Endothelial cell of umbilical vein (primary cell): Measurements from ENCODE around the gene MIER3.

Experiments used
- MAX ChIP-seq: IDR thresholded peaks from 2 replicates; pipeline ENCODE4 v1.6.1; 2011; ENCODE audit not compliant: insufficient read depth, insufficient read length
- MYC ChIP-seq: IDR thresholded peaks from one replicate; pipeline ENCODE4 v1.6.1; 2011; ENCODE audit warnings: mild to moderate bottlenecking, low read depth, low read length
- POLR2A ChIP-seq: IDR thresholded peaks from 2 replicates; pipeline ENCODE4 v1.6.1; 2012; ENCODE audit warnings: low read depth, mild to moderate bottlenecking, control low read depth, low read length
- TF ChIP-seq, protein P1 (sequence below), 2 donors: IDR thresholded peaks; 1 replicate in 1 of 2; 2 replicates in 1 of 2; pipeline ENCODE4 v1.5.1; 2011; ENCODE audit warnings: low read length in 2 of 2, mild to moderate bottlenecking in 2 of 2, moderate library complexity in 2 of 2, control low read depth in 1 of 2, inconsistent platforms in 1 of 2, low read depth in 1 of 2; ENCODE audit not compliant: insufficient read depth in 1 of 2; ENCODE audit errors: extremely low read depth in 1 of 2

DNA sequence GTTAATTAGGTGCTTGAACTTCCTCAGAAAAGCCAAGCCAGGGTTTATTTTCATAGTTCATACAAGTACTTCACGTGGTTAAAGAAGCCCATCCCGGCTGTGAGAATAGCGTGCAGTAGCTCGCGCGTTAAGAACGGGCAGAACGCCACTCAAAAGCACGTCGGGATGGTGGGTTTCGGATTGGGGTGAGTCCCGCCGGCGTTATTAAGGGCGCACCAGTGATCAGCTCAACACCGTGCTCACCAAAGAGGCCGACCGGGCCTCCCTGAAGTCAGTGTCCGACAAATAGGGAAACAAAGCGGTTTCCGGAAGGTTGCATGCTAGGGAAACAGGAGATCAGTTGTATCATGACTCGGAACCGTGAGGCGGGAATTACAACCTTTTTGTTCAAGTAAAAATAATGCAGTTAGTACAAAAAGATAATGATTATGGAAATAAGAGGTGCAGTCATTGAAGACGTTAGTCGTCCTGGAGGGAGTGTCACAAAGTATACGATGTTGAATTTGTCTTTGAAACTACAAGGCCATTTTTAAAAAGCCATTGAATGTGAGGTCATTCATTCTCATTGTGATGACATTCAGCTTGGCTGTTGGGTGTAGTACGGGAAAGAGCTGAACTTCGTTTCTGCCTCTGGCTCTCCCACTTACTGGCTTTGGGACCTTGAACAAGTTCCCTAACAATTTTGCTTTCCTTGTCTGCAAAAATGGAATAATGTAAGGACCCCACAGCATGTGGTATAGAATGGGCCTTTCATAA is 41.5 kb downstream of the MIER3 start:
- TF ChIP-seq, protein P1, sequence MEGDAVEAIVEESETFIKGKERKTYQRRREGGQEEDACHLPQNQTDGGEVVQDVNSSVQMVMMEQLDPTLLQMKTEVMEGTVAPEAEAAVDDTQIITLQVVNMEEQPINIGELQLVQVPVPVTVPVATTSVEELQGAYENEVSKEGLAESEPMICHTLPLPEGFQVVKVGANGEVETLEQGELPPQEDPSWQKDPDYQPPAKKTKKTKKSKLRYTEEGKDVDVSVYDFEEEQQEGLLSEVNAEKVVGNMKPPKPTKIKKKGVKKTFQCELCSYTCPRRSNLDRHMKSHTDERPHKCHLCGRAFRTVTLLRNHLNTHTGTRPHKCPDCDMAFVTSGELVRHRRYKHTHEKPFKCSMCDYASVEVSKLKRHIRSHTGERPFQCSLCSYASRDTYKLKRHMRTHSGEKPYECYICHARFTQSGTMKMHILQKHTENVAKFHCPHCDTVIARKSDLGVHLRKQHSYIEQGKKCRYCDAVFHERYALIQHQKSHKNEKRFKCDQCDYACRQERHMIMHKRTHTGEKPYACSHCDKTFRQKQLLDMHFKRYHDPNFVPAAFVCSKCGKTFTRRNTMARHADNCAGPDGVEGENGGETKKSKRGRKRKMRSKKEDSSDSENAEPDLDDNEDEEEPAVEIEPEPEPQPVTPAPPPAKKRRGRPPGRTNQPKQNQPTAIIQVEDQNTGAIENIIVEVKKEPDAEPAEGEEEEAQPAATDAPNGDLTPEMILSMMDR (IDR thresholded peaks at IDR 0.05; ENCODE audit: extremely low read depth in 1 of 2, insufficient read depth in 1 of 2, low read depth in 1 of 2, low read length in 2 of 2) = no peak
- no peak for TF ChIP-seq POLR2A
- no peak for TF ChIP-seq MAX
- no peak for TF ChIP-seq MYC
